ENCODE measurements around the gene ZBTB45. TPM values are rescaled to one million over a fixed set of nuclear protein-coding genes. Genes with fewer than 3 reads are reported as not detected.
A peak's percentile ranks its signal among the peaks of the same experiment; 100 is the strongest.

The ZBTB45 gene
- total and polyA plus RNA-seq, 2 donors (not counting 3 experiments of a cell fraction or from before 2014, with no cell fraction given), result 17.8 to 21.8 TPM

DNA sequence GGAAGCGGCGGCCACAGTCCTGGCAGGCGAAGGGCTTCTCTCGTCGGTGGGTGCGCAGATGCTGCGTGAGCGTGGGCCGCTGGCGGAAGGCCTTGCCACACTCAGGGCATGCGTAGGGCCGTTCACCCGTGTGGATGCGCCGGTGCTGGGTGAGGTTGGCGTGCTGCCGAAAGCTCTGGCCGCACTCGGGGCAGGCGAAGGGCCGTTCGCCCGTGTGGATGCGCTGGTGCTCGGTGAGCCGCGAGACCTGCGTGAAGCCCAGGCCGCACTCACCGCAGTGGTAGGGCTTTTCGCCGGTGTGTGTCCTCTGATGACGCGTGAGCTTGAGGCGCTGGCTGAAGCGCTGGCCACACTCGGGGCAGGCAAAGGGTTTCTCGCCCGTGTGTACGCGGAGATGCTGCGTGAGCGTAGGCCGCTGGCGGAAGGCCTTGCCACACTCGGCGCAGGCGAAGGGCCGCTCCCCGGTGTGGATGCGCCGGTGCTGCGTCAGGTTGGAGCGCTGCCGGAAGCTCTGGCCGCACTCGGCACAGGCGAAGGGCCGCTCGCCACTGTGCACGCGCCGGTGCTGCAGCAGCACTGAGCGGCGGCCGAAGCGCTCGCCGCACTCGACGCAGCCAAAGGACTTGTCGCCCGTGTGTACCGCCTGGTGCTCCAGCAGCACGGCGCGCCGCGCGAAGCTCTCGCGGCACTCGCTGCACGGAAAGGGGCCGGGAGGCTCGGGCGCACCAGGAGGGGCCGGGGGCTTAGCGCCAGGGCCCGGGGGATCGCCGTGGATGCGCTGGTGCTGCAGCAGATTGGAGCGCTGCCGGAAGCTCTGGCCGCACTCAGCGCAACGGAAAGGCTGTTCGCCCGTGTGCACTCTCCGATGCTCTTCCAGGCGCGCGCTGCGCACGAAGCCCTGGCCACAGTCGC, 42.8 kb upstream of the ZBTB45 start:
- peaks cover 24% of the 10 kb centered on the region for H3K4me1 ChIP-seq (ENCODE audit: control insufficient read depth, extremely low read depth, insufficient read depth, low read length)
- intact Hi-C loops (cut with micrococcal nuclease), result no loop called here
- H3K36me3 ChIP-seq (ENCODE audit: control insufficient read depth in 2 of 2, extremely low read depth in 1 of 2, insufficient read depth in 2 of 2, low read length in 2 of 2), result no peaks in the 10 kb centered on the region
- peaks cover 11 to 22% of the 10 kb centered on the region in 2 experiments for H3K27me3 ChIP-seq (ENCODE audit: control insufficient read depth in 2 of 2, insufficient read depth in 2 of 2, low read length in 2 of 2)
- H3K4me3 ChIP-seq (replicated peaks in 1 of 3; ENCODE audit: insufficient read depth in 1 of 3, low read depth in 1 of 3, low read length in 3 of 3), result peak overlapping the region in 2 of 3 experiments; percentile 6 to 17
- FAIRE-seq (no peak), DNase-seq (ENCODE audit: low read depth, low spot score) (peak; percentile 37)
- BruUV-seq (replicated peaks), result no TSS peak
- dilution Hi-C loops (cut with MboI; ENCODE audit: extremely low pct_ligation_motif_present, low sequenced_read_pairs), result no loop called here
- no peak overlapping the region for H2AFZ ChIP-seq (ENCODE audit: low read depth, low read length)
- no peaks in the 10 kb centered on the region for H4K20me1 ChIP-seq (replicated peaks; ENCODE audit: control insufficient read depth, extremely low read depth, insufficient read depth, low read length)
- ChIA-PET CTCF (interaction anchor here (1.0 to 2.2 kb wide), 3 partner anchors 19 to 48 kb away, joined by 3 to 13 read pairs (median 7); partner anchors contain the start of gene ZBTB45), POLR2A (interaction anchor here (1.1 to 1.4 kb wide), 2 partner anchors 14 to 18 kb away, joined by 3 read pairs; partner anchors contain the start of gene TRIM28)
- H3K27ac ChIP-seq (ENCODE audit: insufficient read depth, low read depth, low read length), result no peak overlapping the region
- no peaks in the 10 kb centered on the region for H3K9me3 ChIP-seq (replicated peaks; ENCODE audit: control insufficient read depth, insufficient read depth, low read length)
- peak overlapping the region; percentile 43 for H3K4me2 ChIP-seq (ENCODE audit: insufficient read depth, low read length)
- H3K9ac ChIP-seq (replicated peaks; ENCODE audit: extremely low read depth, insufficient read depth, low read length), result no peak overlapping the region
- peaks cover 8% of the 10 kb centered on the region for H3K79me2 ChIP-seq (ENCODE audit: control insufficient read depth, insufficient read depth, low read length)
- H3K9me1 ChIP-seq (replicated peaks; ENCODE audit: control insufficient read depth, extremely low read depth, insufficient read depth, low read length), result no peaks in the 10 kb centered on the region
- TF ChIP-seq POLR2AphosphoS5 (IDR thresholded peaks at IDR 0.05; ENCODE audit: insufficient read depth, low read depth, low read length), result peak; percentile 39
- peak; percentile 67 for TF ChIP-seq EZH2 (IDR thresholded peaks at IDR 0.05; ENCODE audit: borderline replicate concordance, low read depth, low read length, severe bottlenecking)
- peak; percentile 30 for TF ChIP-seq POLR2A (IDR thresholded peaks at IDR 0.05; ENCODE audit: low read depth, low read length)
- TF ChIP-seq FOS (IDR thresholded peaks at IDR 0.05; ENCODE audit: borderline replicate concordance, insufficient read depth, low read length), result no peak
- TF ChIP-seq CTCF (IDR thresholded peaks at IDR 0.05; ENCODE audit: extremely low read depth in 1 of 2, insufficient read depth in 1 of 2, low read depth in 1 of 2, low read length in 2 of 2), result no peak
